ENCODE measurements around the gene PXDN.
"Not testable (repeated sequence)": the region's sequence is repeated elsewhere in the genome, so short reads cannot be mapped to it uniquely, and the experiment has no call there.

PXDN gene

GRCh38 chr2:1739322-1739957, 4.9 kb downstream of the PXDN start:
- no peak for DNase-seq

- DNase-seq, result no peak
Observed at GRCh38 chr2:1738646-1739302, 5.5 kb downstream of the PXDN start.

GRCh38 chr2:1738163-1738562, 6.2 kb downstream of the PXDN start:
- DNase-seq, result no peak

- DNase-seq, result no peak
Observed at GRCh38 chr2:1736997-1737480, 7.3 kb downstream of the PXDN start.

- DNase-seq, result no peak
Observed at GRCh38 chr2:1736045-1736444, 8.3 kb downstream of the PXDN start.

- DNase-seq, result not testable (repeated sequence)
Observed at GRCh38 chr2:1733298-1733697, 11.0 kb downstream of the PXDN start.

GRCh38 chr2:1731963-1732768, 12.1 kb downstream of the PXDN start:
- no peak for DNase-seq

GRCh38 chr2:1731447-1731962, 12.8 kb downstream of the PXDN start:
- no peak for DNase-seq

GRCh38 chr2:1730015-1730927, 14.0 kb downstream of the PXDN start:
- DNase-seq, result no peak

- DNase-seq, result no peak
Observed at GRCh38 chr2:1729242-1729641, 15.1 kb downstream of the PXDN start.

GRCh38 chr2:1728821-1729220, 15.5 kb downstream of the PXDN start:
- no peak for DNase-seq

- no peak for DNase-seq
Observed at GRCh38 chr2:1727796-1728474, 16.4 kb downstream of the PXDN start.

GRCh38 chr2:1727101-1727771, 17.1 kb downstream of the PXDN start:
- no peak for DNase-seq

- no peak for DNase-seq
Observed at GRCh38 chr2:1726558-1726957, 17.8 kb downstream of the PXDN start.

- not testable (repeated sequence) for DNase-seq
Observed at GRCh38 chr2:1724351-1724750, 20.0 kb downstream of the PXDN start.

- no peak for DNase-seq
Observed at GRCh38 chr2:1723397-1724042, 20.8 kb downstream of the PXDN start.

GRCh38 chr2:1722692-1723091, 21.6 kb downstream of the PXDN start:
- DNase-seq, result no peak

- DNase-seq, result no peak
Observed at GRCh38 chr2:1721706-1722646, 22.3 kb downstream of the PXDN start.
